NOMO-1 treated with dmso at 0.1 percent for 144 hours (cell line): ENCODE data around the gene TMEM256.
"Not testable (repeated sequence)": the region's sequence is repeated elsewhere in the genome, so short reads cannot be mapped to it uniquely, and the experiment has no call there.

Experiments used
- DNase-seq: peaks from one replicate; lab custom pipeline; 2025; ENCODE audit not compliant: unreplicated experiment; lab: John Stamatoyannopoulos, UW

Gene TMEM256

DNA sequence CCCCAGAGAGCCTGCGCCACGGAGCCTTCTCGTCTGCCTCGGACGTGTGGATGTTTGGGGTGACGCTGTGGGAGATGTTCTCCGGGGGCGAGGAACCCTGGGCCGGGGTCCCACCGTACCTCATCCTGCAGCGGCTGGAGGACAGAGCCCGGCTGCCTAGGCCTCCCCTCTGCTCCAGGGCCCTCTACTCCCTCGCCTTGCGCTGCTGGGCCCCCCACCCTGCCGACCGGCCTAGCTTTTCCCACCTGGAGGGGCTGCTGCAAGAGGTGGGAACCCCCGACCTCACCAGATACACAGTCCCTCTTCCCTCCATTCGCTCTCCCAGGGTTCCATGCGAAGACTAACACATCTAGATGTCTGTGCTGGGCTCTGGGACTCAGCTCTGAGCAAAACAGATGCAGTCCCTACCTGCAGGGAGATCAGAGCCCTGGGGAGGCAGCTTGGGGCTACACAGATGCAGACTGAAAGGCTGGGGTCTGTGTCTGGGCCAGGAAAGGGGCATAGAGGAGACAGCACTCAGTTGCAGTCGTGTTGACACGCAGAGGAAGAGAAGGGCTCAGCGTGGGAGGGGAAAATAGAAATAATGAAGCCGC is 19.3 kb downstream of the TMEM256 start:
- DNase-seq: no peak

DNA sequence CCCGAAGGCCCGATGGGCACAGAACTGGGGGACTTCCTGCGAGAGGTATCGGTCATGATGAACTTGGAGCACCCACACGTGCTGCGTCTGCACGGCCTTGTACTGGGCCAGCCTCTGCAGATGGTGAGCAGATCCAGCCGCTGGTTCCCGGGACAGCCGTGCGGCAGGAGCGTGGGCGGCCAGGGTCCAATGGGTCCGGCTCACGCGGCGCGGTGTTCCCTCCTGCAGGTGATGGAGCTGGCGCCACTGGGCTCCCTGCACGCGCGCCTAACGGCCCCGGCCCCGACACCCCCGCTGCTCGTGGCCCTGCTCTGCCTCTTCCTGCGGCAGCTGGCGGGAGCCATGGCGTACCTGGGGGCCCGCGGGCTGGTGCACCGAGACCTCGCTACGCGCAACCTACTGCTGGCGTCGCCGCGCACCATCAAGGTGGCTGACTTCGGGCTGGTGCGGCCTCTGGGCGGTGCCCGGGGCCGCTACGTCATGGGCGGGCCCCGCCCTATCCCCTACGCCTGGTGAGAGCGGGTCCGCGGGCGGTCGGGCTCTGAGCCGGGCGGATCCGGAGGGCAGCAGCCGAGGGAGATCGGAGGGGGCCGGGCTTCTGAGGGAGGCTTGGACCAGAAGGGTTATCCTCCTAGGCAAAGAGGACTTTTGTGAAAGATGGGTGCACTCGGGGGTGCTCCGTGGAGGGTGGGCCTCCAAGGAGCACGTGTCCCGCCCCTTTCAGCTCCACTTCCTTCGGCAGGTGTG is 20.0 kb downstream of the TMEM256 start:
- DNase-seq: no peak

DNA sequence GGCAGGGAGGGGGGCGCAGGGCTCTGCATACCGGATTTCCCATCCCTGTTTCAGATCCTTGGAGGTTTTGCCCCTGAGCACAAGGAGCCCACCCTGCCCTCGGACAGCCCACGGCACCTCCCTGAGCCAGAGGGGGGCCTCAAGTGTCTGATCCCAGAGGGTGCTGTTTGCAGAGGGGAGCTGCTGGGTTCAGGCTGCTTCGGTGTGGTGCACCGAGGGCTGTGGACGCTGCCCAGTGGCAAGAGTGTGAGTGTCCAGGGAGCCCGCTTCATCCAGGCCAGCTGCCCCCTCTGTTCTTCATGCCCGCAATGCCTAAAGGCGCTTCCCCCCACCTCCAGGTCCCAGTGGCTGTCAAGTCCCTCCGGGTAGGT is 20.5 kb downstream of the TMEM256 start:
- DNase-seq: no peak

DNA sequence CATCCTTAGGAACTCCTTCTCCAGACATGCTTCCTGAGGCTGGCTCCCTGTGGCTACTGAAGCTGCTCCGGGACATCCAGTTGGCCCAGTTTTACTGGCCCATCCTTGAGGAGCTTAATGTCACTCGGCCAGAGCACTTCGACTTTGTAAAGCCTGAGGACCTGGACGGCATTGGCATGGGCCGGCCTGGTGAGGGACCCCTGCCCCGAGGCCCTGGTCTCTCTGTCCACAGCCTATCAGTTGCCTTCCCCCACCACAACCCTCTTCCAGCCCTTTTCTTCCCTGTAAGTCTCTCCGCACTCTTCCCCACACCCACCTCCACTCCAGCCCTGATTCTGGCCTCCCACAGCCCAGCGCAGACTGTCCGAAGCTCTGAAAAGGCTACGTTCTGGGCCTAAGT is 21.0 kb downstream of the TMEM256 start:
- DNase-seq: no peak

DNA sequence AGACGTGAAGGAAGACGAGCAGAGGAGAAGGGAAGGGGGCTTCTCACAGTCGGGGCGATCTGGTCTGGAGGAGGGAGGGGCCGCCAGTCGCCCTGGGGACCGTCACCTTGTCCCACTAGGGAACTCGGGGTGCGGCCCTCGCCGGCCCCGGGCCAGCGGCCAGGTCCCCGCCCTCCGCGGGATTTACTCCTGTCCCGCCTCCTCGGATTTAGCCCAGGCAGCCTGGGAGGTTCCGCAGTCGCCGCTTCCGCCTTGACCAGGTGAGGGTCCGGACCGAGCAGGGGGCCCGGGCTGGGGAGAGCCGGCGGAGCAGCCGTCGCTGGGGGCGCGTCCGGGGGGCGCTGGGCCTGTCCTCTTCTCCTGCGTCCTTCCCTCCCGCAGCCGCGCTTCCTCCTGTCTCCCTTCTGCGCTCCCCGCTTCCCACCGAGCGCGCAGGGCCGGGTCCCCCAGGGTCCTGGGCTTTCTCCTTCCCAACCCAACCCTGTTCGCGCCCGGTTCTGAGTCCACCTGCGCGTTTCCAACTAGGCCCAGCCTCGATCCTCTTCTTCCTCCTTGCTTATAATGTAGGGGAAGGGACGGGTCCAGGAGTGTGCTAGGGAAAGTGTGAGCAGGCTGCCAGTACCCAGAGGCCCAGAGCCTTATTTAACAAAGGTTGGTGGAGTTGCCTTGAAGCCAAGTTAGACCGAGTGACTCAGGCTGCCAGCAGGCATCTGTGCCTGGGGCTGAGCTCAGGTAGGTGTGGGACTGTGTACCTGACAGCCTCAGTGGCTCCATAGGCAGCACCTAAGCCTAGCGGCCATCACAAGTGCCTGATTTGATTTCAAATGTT is 22.8 kb downstream of the TMEM256 start, which contains the start of gene TNK1:
Gene TNK1, plus strand, starts transcription at position 235 of the 829 bp plus-strand sequence. CDS start 1,838 bp downstream, outside the sequence.
- DNase-seq: no peak

DNA sequence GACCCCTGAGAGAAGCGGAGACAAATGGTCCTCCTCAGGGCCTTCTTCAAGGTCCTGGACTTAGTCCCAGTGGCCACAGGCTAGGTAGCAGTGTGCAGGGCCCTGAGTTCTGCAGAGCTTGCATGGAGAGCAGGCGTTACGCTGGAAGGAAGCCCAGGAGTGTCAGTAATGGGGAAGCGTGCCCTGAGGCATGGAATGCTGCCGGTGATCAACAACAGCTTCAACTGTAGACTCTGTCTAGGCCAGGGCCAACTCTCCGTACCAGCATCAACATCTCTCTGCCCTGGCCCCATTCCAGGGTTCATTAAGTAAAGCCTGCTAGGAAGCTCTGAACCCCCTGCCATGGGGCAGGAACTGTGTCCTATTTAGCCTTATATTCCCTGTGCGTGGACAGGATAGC is 23.6 kb downstream of the TMEM256 start:
- DNase-seq: no peak

DNA sequence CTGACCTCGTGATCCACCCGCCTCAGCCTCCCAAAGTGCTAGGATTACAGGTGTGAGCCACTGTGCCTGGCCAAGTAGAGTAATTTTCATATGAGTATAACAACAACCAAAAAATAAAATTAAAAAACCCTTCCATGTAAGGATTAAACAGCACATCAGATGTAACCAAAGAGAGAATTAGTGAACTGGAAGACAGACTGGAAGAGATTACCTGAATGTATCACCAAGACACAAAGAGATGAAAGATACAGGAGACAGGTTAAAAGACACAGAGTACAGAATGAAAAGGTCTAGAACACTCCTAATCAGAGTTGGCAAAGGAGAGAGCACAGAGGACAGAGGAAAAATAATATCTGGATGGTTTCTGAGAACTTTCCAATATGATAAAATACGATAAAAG is 24.8 kb downstream of the TMEM256 start:
- DNase-seq: no peak

DNA sequence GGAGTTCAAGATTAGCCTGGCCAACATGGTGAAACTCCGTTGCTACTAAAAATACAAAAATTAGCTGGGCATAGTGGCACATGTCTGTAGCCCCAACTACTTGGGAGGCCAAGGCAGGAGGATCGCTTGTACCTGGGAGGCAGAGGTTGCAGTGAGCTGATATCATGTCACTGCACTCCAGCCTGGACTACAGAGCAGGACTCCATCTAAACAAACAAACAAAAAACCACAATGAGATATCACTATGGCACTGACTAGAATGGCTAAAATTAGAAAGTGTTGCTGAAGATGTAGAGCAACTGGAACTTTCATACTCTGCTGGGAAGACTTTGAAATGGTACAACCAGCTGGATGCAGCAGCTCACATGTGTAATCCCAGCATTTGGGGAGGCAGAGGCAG is 29.5 kb downstream of the TMEM256 start:
- no peak for DNase-seq

DNA sequence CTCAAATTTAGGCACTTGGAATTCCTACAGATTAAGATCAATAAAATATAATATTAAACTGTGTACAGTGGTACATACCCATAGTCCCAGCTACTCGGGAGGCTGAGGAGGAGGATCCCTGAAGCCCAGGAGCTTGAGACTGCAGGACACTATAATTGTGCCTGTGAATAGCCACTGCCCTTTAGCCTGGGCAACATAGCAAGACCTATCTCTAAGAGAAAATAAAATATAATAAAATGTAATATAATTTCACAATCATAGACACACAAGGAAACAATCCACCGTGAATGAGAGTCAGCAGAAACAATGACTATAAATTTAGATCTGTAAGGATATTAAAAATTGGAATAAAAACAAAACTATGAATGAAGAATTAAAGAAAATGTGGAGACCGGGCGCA is 33.0 kb downstream of the TMEM256 start:
- DNase-seq: no peak

DNA sequence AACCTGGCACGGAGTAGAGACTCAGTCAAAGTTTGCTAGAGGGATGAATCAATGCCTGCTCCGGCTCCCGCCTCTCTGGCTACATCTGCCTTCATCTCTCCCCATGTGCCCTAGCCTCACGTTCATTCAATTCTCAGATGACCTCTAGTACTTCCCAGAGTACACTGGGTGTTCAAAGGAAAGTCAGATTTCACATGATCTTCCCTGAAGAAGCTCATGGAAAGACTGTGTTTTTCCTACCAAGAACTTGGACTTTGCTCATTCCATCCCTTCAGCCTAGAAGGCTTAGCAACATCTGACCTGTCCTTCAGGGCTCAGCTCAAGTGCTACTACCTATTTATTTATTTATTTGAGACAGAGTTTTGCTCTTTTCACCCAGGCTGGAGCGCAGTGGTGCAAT is 34.1 kb downstream of the TMEM256 start:
- DNase-seq: no peak

DNA sequence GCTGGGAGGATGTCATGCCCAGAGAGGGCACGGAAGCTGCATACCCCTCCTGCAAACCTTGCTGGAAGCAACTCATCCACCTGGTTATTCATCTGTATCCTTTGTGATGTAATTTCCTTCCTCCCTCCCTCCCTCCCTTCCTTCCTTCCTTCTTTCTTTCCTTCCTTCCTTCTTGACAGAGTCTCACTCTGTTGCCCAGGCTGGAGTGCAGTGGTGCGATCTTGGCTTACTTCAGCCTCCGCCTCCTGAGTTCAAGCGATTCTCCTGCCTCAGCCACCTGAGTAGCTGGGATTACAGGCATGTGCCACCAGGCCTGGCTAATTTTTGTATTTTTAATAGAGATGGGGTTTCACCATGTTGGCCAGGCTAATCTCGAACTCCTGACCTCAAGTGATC is 35.3 kb downstream of the TMEM256 start:
- not testable (repeated sequence) for DNase-seq

DNA sequence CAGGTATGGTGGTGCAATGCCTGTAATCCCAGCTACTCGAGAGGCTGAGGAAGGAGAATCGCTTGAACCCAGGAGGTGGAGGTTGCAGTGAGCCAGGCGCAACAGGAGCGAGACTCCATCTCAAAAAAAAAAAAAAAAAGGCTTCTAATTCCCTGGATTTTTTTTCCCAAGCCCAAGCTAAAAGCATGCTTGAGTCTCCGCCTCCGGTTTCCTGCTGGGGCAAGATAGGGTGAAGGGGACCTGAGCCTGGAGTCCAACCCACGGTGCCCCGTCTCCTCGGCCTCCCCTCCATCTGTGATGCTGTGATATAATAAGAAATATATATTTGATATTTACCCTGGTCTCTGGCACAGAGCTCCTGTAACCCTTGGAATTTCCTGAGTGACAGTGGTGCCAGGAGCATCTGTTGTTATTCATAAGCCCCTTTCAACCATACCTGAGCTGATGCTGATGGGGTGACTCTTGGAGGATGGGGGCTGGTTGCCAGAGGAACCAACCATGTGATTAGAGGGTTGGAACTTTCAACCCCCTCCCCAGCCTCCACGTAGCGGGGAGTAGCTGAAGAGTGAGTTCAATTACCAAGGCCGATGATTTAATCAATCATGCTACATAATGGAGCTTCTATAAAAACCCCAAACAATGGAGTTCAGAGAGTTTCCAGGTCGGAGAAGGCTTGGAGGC is 35.8 kb downstream of the TMEM256 start:
- no peak for DNase-seq

DNA sequence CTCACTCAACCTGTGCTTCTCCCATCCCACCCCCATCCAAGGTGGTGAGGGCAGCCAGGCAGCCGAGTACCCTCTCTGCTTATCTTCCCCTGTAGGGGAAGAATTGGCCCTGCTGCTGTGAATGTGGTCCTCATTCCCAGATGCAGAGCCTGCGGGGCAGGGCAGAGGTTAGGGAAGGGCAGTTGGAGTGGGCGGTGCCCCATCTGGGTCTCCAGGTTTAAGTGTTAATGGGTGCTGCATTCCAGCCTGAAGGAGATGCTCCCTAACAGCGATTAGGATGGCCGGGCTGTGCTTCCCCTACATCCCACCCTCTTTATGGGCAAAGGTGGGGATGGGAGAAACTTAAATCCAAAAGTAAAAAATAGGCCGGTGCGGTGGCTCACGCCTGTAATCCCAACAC is 36.8 kb downstream of the TMEM256 start:
- DNase-seq: no peak

DNA sequence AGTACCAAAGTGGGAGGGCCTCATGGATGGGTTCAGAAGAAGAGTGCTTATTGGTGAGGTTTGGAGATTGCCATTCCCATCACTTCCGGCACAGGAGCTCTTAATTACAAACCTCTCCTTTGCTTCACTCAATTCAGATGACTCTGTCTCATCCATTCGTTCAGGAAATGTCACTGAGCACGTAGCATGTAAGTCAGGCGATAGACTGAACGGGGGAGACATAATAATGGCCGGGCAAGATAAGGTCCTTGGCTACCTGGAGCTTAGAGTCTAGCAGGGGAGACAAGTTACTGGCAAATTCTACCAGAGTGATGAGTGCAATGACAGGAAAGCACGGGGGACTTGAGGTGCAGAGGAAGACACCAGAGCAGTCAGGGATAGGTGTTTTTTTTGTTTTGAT is 37.9 kb downstream of the TMEM256 start:
- DNase-seq: not testable (repeated sequence)

DNA sequence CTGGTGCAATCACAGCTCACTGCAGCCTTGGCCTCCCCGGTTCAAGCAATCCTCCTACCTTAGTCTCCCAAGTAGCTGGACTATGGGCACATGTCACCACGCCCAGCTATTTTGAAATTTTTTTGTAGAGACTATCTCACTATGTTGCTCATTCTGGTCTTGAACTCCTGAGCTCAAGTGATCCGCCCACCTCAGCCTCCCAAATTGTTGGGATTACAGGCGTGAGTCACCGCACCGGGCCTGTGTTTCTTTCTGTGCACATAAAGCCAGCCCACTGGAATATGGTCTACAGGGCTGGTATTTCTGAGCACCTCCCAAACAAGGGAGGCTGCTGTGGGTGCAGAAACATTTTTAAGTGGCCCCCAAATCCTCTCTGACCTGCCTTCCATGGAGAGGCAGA is 40.6 kb downstream of the TMEM256 start:
- DNase-seq: no peak

DNA sequence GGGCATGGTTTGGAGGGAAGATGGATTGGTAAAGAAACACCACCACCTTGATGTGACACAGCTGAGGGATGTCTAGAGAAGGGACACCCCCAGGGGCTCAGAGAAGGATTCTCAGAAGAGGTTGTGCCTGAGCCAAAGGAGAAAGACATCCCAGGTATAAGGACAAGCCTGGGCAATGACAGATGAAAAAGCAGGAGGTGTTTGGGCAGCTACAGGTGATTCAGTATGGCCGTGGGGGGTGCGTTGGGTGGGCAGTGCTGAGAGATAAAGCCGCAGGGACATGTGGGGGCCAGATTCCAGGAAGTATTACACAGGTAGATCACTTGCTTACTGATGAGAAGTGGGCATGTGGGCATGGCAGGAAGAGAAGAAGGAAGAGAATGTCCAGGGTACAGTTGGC is 42.0 kb downstream of the TMEM256 start:
- no peak for DNase-seq

DNA sequence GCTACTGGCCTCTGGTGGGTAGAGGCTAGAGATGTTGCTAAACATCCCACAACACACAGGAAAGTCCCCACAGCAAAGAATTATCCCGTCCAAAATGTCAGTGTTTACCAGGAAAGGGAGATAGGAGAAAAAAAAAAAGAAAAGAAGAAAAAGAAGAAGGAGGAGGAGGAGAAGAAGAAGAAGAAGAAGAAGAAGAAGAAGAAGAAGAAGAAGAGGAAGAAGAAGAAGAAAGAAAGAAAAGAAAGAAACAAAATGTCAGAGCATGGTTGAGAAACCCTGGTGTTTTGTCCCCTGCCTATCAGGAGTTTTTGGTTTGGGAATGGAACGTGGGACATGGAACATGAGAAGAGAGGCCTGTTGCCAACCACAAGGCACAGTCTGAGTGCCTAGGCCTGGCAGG is 46.5 kb downstream of the TMEM256 start:
- DNase-seq: no peak

DNA sequence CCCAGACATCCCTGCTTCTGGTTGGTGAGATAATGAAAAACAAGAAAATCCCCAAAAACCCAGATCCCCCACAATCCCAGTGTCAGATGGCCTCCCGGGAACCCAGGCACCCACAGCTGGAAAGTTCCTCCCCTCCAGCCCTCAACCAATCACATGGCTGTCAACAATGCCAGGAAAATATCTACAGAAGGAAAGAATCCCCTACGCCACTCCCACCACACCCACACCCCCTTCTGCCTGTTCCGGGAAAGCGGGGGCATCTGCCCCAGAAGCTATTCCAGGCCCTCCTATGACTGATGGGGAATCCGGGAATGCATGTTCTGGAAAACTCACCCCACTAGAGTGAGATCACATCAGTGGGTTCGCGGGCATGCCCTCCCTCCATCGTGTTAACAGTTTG is 47.1 kb downstream of the TMEM256 start:
- no peak for DNase-seq

DNA sequence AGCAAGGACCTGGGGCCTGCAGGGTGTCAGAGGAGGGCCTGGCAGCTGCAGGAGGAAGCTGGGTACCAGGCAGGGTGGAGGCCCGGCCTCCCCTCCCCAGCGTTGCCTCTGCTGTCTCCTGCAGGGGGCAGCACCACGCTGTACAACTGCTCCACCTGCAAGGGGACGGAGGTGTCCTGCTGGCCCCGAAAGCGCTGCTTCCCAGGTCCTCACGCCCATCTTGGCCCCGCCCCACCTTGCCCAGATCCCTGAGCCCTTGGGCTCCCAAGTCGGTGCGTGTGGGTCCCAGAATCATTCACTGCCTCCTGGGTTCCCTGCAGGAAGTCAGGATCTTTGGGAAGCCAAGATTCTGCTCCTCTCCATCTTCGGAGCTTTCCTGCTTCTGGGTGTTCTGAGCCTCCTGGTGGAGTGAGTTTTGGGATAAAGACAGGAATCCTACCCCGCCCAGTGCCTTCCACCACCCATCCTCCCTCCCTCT is 47.8 kb downstream of the TMEM256 start:
- peak; percentile 38 for DNase-seq

DNA sequence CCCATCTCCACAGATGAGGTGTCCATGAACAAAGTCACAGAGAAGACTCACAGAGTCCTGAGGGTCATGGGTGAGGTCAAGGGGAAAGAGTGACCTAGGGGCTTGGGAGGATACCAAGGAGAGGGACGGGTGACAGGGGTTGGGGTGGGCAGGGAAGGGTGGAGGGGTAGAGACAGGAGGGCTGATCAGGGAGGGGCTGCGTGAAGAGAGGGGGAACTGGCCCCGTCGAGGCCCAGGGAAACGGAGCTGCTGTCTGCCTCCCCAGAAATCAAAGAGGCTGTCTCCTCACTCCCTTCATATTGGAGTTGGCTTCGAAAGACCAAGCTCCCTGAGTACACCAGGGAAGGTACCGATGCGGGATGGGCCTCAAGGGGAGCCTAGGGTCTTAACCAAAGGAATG is 48.3 kb downstream of the TMEM256 start:
- no peak for DNase-seq

DNA sequence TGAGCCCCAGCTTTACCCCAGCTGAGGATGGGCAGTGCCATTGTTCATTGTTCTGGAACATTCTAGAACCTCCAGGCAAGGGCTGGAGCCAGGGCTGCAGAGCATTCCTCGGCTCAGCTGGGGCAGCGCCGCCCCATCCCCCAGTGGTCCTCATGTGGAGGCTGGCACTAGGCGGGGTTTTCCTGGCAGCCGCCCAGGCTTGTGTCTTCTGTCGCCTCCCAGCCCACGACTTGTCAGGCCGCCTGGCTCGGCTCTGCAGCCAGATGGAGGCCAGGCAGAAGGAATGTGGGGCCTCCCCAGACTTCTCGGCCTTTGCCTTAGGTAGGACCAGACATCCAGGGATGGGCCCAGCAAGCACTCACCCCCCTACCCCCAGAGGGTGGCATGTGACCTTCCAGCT is 48.8 kb downstream of the TMEM256 start, which contains the start of gene TMEM95:
Gene TMEM95, plus strand, starts transcription at position 104 of the 400 bp plus-strand sequence. Its CDS starts 49 bp downstream, at position 153.
- DNase-seq: no peak
